ENCODE results near the gene GAN. TPM values are rescaled to one million over a fixed set of nuclear protein-coding genes. Genes with fewer than 3 reads are reported as not detected.
A peak's percentile ranks its signal among the peaks of the same experiment; 100 is the strongest.

The GAN gene
- total and polyA plus RNA-seq, 9 of the 15 experiments (the other 6 are each of a cell fraction or from before 2014, with no cell fraction given) = 0.83 to 15.1 (median 5.2) TPM

DNA sequence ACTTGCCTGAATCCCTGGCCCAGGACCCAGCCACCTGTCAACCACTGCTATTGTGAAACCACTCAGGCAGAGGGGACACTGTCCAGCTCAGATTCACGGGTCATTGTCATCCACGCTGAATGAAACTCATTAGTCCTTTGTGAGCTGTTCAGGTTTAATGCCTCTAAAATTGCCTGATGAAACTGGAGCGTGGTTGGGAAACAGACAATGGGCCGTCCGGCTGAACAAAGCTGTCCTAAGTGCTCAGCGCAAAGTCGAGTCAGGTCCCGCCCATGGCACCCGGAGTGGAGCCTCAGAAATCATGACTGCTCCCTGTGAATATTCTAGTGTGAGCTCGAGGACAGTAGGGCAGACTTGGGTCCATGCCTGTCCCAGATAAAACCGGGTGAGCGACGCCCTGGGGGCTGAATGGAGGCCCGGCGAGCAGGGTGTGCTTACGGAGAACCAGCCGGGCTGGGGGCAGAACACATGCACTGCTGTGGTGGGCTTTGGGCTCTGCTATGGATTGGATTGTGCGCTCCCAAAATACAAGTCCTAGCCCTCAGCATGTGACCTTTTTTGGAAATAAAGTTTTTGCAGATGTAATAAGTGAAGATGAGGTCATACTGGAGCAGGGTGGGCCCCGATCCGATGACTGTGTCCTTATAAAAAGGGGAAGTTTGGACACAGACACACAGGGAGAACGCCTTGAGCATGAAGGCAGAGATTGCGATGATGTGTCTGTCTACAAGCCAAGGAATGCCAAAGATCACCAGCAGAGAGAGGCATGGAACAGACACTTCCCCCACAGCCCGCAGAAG lies 117.0 kb downstream of the GAN start (continued):
- TF ChIP-seq, protein P1, sequence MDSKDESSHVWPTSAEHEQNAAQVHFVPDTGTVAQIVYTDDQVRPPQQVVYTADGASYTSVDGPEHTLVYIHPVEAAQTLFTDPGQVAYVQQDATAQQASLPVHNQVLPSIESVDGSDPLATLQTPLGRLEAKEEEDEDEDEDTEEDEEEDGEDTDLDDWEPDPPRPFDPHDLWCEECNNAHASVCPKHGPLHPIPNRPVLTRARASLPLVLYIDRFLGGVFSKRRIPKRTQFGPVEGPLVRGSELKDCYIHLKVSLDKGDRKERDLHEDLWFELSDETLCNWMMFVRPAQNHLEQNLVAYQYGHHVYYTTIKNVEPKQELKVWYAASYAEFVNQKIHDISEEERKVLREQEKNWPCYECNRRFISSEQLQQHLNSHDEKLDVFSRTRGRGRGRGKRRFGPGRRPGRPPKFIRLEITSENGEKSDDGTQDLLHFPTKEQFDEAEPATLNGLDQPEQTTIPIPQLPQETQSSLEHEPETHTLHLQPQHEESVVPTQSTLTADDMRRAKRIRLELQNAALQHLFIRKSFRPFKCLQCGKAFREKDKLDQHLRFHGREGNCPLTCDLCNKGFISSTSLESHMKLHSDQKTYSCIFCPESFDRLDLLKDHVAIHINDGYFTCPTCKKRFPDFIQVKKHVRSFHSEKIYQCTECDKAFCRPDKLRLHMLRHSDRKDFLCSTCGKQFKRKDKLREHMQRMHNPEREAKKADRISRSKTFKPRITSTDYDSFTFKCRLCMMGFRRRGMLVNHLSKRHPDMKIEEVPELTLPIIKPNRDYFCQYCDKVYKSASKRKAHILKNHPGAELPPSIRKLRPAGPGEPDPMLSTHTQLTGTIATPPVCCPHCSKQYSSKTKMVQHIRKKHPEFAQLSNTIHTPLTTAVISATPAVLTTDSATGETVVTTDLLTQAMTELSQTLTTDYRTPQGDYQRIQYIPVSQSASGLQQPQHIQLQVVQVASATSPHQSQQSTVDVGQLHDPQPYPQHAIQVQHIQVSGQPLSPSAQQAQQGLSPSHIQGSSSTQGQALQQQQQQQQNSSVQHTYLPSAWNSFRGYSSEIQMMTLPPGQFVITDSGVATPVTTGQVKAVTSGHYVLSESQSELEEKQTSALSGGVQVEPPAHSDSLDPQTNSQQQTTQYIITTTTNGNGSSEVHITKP (IDR thresholded peaks at IDR 0.05; ENCODE audit: partially characterized antibody) = no peak
- TF ChIP-seq, protein P2, sequence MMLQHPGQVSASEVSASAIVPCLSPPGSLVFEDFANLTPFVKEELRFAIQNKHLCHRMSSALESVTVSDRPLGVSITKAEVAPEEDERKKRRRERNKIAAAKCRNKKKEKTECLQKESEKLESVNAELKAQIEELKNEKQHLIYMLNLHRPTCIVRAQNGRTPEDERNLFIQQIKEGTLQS (IDR thresholded peaks at IDR 0.05) = peak; percentile 91
- TF ChIP-seq, protein P2 (CRISPR knock-in tag; conservative IDR thresholded peaks at IDR 0.05) = no peak
- peak; percentile 65 for TF ChIP-seq ZFX (CRISPR knock-in tag; IDR thresholded peaks at IDR 0.05)
- TF ChIP-seq TEAD1 (CRISPR knock-in tag; IDR thresholded peaks at IDR 0.05) = peak in 1 of 2 experiments; percentile 63; a peak in 1 of 4 replicates
- TF ChIP-seq MAFK (IDR thresholded peaks at IDR 0.05; ENCODE audit: low read length) = peak; percentile 22; the same call in 1 of the 2 replicates
- peak; percentile 85 for TF ChIP-seq JUND (IDR thresholded peaks at IDR 0.05; ENCODE audit: borderline replicate concordance, low read depth, low read length)
- peak; percentile 91 for TF ChIP-seq JUND (tag; IDR thresholded peaks at IDR 0.05; ENCODE audit: borderline replicate concordance, low read depth, low read length)
- TF ChIP-seq EP300 (IDR thresholded peaks at IDR 0.05; ENCODE audit: low read length) = no peak
- peak; percentile 16; the same call in 1 of the 2 replicates for TF ChIP-seq PHF8 (IDR thresholded peaks at IDR 0.05; ENCODE audit: borderline replicate concordance, low read length)
- TF ChIP-seq ZNF212 (CRISPR knock-in tag; IDR thresholded peaks at IDR 0.05) = no peak
- TF ChIP-seq ATF2 (CRISPR knock-in tag; IDR thresholded peaks at IDR 0.05) = peak; percentile 60; the same call in 1 of the 2 replicates
